BJ (cell line): ENCODE results near the gene GABRR2. TPM values are rescaled to one million over a fixed set of nuclear protein-coding genes. Genes with fewer than 3 reads are reported as not detected.
A peak's percentile ranks its signal among the peaks of the same experiment; 100 is the strongest.
"Not testable (repeated sequence)": the region's sequence is repeated elsewhere in the genome, so short reads cannot be mapped to it uniquely, and the experiment has no call there.

Experiments used
- CTCF ChIA-PET: fragments of 350-600 bp; formaldehyde crosslinking; extraction: SDS; loops from one replicate; lab custom pipeline; 2021; ENCODE audit warnings: antibody characterized with exemption, inconsistent platforms; lab: Yijun Ruan, JAX
- POLR2A ChIA-PET: fragments of 300-600 bp; sonication (Branson Sonifier 250); formaldehyde crosslinking; extraction: SDS; loops from one replicate; lab custom pipeline; 2021; ENCODE audit warnings: antibody characterized with exemption; lab: Charles Lee
- DNase-seq: peaks from one replicate; pipeline ENCODE4 v3.0.0-alpha.2; 2011; ENCODE audit warnings: low read depth
- H3K27me3 ChIP-seq: 2 replicates; pipeline ENCODE4 v1.6.0; 2011; ENCODE audit warnings: low read length; ENCODE audit not compliant: control insufficient read depth, insufficient read depth
- H3K36me3 ChIP-seq: 2 replicates; pipeline ENCODE4 v1.5.1; 2011; ENCODE audit warnings: low read length; ENCODE audit not compliant: control insufficient read depth, insufficient read depth
- H3K4me3 ChIP-seq: 2 replicates; pipeline ENCODE4 v1.5.1; 2011; ENCODE audit warnings: low read depth, mild to moderate bottlenecking, control low read depth, low read length
- polyA plus RNA-seq: library from polyadenylated mRNA; depleted of rRNA; stranded (reverse); fragments of >200 nt; gene quantifications from 2 replicates; pipeline ENCODE4 v1.2.3, GENCODE V29; 2011
- TF ChIP-seq, protein P1 (sequence below): IDR thresholded peaks from 2 replicates; pipeline ENCODE4 v1.5.1; 2011; ENCODE audit warnings: low read depth, mild to moderate bottlenecking, control low read depth, inconsistent platforms, low read length, moderate library complexity; ENCODE audit not compliant: insufficient read depth

GABRR2 gene
- polyA plus RNA-seq, 1 experiment = 0.31 TPM

GRCh38 chr6:89239338-89239737 lies 75.8 kb downstream of the GABRR2 start:
- Histone ChIP-seq H3K36me3 (no peaks in the 10 kb centered on the region), H3K27me3 (no peaks in the 10 kb centered on the region; the same call in 1 of the 2 replicates), H3K4me3 (no peak overlapping the region)
- CTCF ChIA-PET = no interaction called here
- TF ChIP-seq, protein P1, sequence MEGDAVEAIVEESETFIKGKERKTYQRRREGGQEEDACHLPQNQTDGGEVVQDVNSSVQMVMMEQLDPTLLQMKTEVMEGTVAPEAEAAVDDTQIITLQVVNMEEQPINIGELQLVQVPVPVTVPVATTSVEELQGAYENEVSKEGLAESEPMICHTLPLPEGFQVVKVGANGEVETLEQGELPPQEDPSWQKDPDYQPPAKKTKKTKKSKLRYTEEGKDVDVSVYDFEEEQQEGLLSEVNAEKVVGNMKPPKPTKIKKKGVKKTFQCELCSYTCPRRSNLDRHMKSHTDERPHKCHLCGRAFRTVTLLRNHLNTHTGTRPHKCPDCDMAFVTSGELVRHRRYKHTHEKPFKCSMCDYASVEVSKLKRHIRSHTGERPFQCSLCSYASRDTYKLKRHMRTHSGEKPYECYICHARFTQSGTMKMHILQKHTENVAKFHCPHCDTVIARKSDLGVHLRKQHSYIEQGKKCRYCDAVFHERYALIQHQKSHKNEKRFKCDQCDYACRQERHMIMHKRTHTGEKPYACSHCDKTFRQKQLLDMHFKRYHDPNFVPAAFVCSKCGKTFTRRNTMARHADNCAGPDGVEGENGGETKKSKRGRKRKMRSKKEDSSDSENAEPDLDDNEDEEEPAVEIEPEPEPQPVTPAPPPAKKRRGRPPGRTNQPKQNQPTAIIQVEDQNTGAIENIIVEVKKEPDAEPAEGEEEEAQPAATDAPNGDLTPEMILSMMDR = peak; percentile 35
- no peak for DNase-seq
- POLR2A ChIA-PET = no interaction called here

DNA sequence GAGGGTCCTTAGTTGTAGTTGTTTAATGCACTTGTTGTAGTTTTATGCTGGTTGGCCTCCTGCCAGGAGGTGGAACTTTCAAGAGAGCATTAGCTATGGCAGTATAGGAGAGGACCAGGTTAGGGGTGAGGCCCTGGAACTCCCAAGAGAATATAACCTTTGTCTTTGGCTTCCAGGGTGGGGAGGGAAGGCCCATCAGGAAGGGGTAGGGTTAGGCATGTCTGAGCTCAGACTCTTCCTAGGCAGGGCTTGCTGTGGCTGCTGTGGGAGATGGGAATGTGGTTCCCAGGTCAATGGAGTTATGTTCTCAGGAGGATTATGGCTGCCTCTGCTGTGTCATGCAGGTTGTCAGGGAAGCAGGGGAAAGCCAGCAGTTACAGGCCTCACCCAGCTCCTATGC lies 77.9 kb downstream of the GABRR2 start:
- no peaks in the 10 kb centered on the region; the same call in 1 of the 2 replicates for H3K27me3 ChIP-seq
- no peak overlapping the region for H3K4me3 ChIP-seq
- ChIA-PET POLR2A (no interaction called here), CTCF (interaction anchor here (0.6 to 0.8 kb wide), 2 partner anchors 126 to 255 kb away, joined by 3 to 4 read pairs; no protein-coding TSS in a partner anchor)
- TF ChIP-seq, protein P1 = no peak
- H3K36me3 ChIP-seq = no peaks in the 10 kb centered on the region
- DNase-seq = no peak

- POLR2A ChIA-PET, H3K4me3 ChIP-seq, CTCF ChIA-PET, DNase-seq, H3K36me3 ChIP-seq, H3K27me3 ChIP-seq: not testable (repeated sequence)
Measured at GRCh38 chr6:89233605-89234004, 81.5 kb downstream of the GABRR2 start.

DNA sequence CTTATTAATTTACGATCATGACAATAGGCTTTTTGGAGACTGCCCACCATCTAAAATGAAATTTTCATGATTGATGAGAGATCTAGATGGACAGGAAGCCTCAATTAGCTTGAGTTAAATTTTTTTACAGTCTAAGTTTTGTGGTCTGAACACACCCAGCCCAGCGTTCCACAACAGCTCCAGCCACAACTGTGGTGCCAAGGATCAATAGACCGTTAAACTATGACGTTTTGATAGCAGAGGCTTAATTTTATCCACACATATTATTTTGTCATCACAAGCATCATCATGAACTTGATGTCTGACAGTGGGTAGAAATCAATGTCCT lies 92.4 kb downstream of the GABRR2 start:
- ChIA-PET CTCF (no interaction called here), POLR2A (no interaction called here)
- peaks cover 1% of the 10 kb centered on the region; the same call in 1 of the 2 replicates for H3K27me3 ChIP-seq
- no peaks in the 10 kb centered on the region for H3K36me3 ChIP-seq
- no peak overlapping the region for H3K4me3 ChIP-seq
- TF ChIP-seq, protein P1 = no peak
- no peak for DNase-seq

DNA sequence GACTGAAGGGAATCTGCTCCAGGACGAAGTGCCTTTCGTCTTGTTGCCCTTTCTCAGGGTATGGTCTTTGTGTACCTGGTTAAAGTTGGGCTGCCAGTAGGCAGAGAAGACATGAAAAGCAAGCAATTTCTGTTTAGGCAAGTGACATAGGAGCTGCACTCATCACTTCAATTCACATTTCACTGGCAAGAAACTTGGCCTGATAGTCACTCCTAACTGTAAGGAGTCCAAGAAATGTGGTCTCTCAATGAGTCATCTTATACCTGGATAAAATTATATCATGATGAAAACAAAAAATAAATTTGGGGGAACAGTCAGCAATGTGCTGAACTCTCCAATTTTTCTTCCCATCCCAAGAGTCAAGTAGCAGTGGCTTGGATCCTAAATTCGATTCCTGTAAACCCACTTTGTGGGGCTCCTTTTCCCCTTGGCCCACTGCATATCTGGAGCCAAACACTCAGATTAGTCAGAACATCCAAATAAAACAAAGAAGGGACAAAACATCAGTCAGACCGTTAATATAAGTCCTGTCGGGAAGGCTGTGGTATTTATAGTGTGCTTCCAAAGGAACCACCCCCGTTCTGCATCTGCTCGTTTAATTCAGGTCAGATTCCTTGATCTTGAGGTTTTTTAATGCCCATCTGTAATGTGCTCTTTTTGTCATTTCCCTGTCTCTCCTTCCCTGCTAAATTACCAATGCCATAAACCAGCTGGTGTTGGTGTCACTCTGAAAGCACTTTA lies 93.0 kb downstream of the GABRR2 start:
- ChIA-PET POLR2A (no interaction called here), CTCF (no interaction called here)
- TF ChIP-seq, protein P1 = no peak
- Histone ChIP-seq H3K4me3 (no peak overlapping the region), H3K27me3 (peaks cover 1% of the 10 kb centered on the region; the same call in 1 of the 2 replicates), H3K36me3 (no peaks in the 10 kb centered on the region)
- no peak for DNase-seq

- CTCF ChIA-PET = no interaction called here
Measured at GRCh38 chr6:89221129-89221528, 94.0 kb downstream of the GABRR2 start.

More at GRCh38 chr6:89221129-89221528, 94.0 kb downstream of the GABRR2 start:
- Histone ChIP-seq H3K4me3 (no peak overlapping the region), H3K27me3 (peaks cover 1% of the 10 kb centered on the region; the same call in 1 of the 2 replicates), H3K36me3 (no peaks in the 10 kb centered on the region)
- POLR2A ChIA-PET = no interaction called here
- DNase-seq = no peak
- TF ChIP-seq, protein P1 = no peak
